Activated naive CD8-positive, alpha-beta T cell treated with anti-CD3 and anti-CD28 coated beads, Interleukin-2, amount 50 U/mL, for 24 hours (primary cell): ENCODE measurements around the gene ZCCHC4.

Experiments used
- ATAC-seq: fragments of 150-1000 bp; cut with Tn5 transposase; one replicate; pipeline ENCODE4 v1.10.0; 2021
- DNase-seq: peaks from one replicate; pipeline ENCODE4 v3.0.0; 2021
- H3K27ac Mint-ChIP-seq: one replicate; pipeline ENCODE4 v1.8.0; 2021; ENCODE audit warnings: mild to moderate bottlenecking, mixed read lengths
- H3K27me3 Mint-ChIP-seq: one replicate; pipeline ENCODE4 v1.8.0; 2021; ENCODE audit warnings: mixed read lengths
- H3K36me3 Mint-ChIP-seq: one replicate; pipeline ENCODE4 v1.8.0; 2021; ENCODE audit warnings: low read depth, mixed read lengths
- H3K4me1 Mint-ChIP-seq: one replicate; pipeline ENCODE4 v1.8.0; 2021; ENCODE audit warnings: mixed read lengths
- H3K4me3 Mint-ChIP-seq: one replicate; pipeline ENCODE4 v1.8.0; 2021; ENCODE audit warnings: mild to moderate bottlenecking, moderate library complexity, mixed read lengths
- H3K9me3 Mint-ChIP-seq: one replicate; pipeline ENCODE4 v1.8.0; 2021; ENCODE audit warnings: mixed read lengths

ZCCHC4 gene

GRCh38 chr4:25377572-25378436, 65.2 kb downstream of the ZCCHC4 start:
- Mint-ChIP-seq H3K27ac (peak overlapping the region; percentile 85), H3K36me3 (peaks cover 13% of the 10 kb centered on the region), H3K27me3 (no peaks in the 10 kb centered on the region), H3K4me3 (no peak overlapping the region), H3K4me1 (peaks cover 8% of the 10 kb centered on the region), H3K9me3 (no peaks in the 10 kb centered on the region)
- ATAC-seq (no peak), DNase-seq (no peak)

- H3K27me3 Mint-ChIP-seq, result no peaks in the 10 kb centered on the region
- H3K4me3 Mint-ChIP-seq, result no peak overlapping the region
- DNase-seq, result no peak
- no peak for ATAC-seq
- no peaks in the 10 kb centered on the region for H3K9me3 Mint-ChIP-seq
- H3K27ac Mint-ChIP-seq, result no peak overlapping the region
- peaks cover 17% of the 10 kb centered on the region for H3K36me3 Mint-ChIP-seq
- peaks cover 8% of the 10 kb centered on the region for H3K4me1 Mint-ChIP-seq
Observed at GRCh38 chr4:25378437-25378743, 65.8 kb downstream of the ZCCHC4 start.

DNA sequence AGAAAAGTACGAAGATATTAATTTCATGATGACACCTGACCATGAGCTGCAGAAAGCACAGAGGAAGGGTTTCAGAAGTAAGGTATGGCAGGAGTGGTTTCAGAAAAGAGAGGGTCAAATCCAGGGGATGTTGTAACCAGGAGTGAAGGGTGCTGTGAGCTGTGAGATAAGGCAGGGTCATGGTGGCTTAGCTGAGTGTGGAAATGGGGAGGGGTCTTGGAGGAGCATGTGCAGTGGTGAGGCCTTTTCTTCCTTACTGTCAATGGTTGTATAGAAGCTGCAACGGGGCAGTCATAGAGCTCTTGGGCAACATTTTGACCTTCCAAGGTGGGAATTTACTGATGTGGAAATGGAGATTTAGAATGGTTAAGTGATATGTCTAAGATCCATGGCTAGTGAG, 67.0 kb downstream of the ZCCHC4 start:
- no peak overlapping the region for H3K4me3 Mint-ChIP-seq
- no peak for DNase-seq
- no peaks in the 10 kb centered on the region for H3K9me3 Mint-ChIP-seq
- ATAC-seq, result no peak
- peaks cover 8% of the 10 kb centered on the region for H3K4me1 Mint-ChIP-seq
- H3K36me3 Mint-ChIP-seq, result peaks cover 26% of the 10 kb centered on the region
- no peak overlapping the region for H3K27ac Mint-ChIP-seq
- no peaks in the 10 kb centered on the region for H3K27me3 Mint-ChIP-seq

GRCh38 chr4:25383647-25384046, 71.1 kb downstream of the ZCCHC4 start:
- Mint-ChIP-seq H3K27me3 (no peaks in the 10 kb centered on the region), H3K4me3 (no peak overlapping the region), H3K4me1 (no peaks in the 10 kb centered on the region), H3K9me3 (no peaks in the 10 kb centered on the region), H3K36me3 (peaks cover 42% of the 10 kb centered on the region), H3K27ac (no peak overlapping the region)
- ATAC-seq (no peak), DNase-seq (no peak)

GRCh38 chr4:25386926-25387325, 74.4 kb downstream of the ZCCHC4 start:
- no peak for ATAC-seq
- Mint-ChIP-seq H3K4me3 (no peak overlapping the region), H3K9me3 (no peaks in the 10 kb centered on the region), H3K27ac (no peak overlapping the region), H3K36me3 (peaks cover 45% of the 10 kb centered on the region), H3K27me3 (no peaks in the 10 kb centered on the region), H3K4me1 (no peaks in the 10 kb centered on the region)
- no peak for DNase-seq

- H3K4me3 Mint-ChIP-seq, result no peak overlapping the region
- DNase-seq (no peak), ATAC-seq (no peak)
- no peaks in the 10 kb centered on the region for H3K27me3 Mint-ChIP-seq
- no peak overlapping the region for H3K27ac Mint-ChIP-seq
- H3K9me3 Mint-ChIP-seq, result peaks cover 7% of the 10 kb centered on the region
- no peaks in the 10 kb centered on the region for H3K4me1 Mint-ChIP-seq
- H3K36me3 Mint-ChIP-seq, result peaks cover 71% of the 10 kb centered on the region
Observed at GRCh38 chr4:25397305-25397704, 84.7 kb downstream of the ZCCHC4 start.

GRCh38 chr4:25399510-25399909, 86.9 kb downstream of the ZCCHC4 start:
- peaks cover 67% of the 10 kb centered on the region for H3K36me3 Mint-ChIP-seq
- peaks cover 7% of the 10 kb centered on the region for H3K9me3 Mint-ChIP-seq
- no peaks in the 10 kb centered on the region for H3K4me1 Mint-ChIP-seq
- no peak for ATAC-seq
- no peaks in the 10 kb centered on the region for H3K27me3 Mint-ChIP-seq
- no peak overlapping the region for H3K27ac Mint-ChIP-seq
- no peak for DNase-seq
- no peak overlapping the region for H3K4me3 Mint-ChIP-seq

GRCh38 chr4:25401066-25401465, 88.5 kb downstream of the ZCCHC4 start:
- Mint-ChIP-seq H3K36me3 (peaks cover 60% of the 10 kb centered on the region), H3K4me3 (no peak overlapping the region), H3K4me1 (no peaks in the 10 kb centered on the region), H3K9me3 (peaks cover 7% of the 10 kb centered on the region), H3K27me3 (no peaks in the 10 kb centered on the region), H3K27ac (no peak overlapping the region)
- no peak for DNase-seq
- no peak for ATAC-seq

DNA sequence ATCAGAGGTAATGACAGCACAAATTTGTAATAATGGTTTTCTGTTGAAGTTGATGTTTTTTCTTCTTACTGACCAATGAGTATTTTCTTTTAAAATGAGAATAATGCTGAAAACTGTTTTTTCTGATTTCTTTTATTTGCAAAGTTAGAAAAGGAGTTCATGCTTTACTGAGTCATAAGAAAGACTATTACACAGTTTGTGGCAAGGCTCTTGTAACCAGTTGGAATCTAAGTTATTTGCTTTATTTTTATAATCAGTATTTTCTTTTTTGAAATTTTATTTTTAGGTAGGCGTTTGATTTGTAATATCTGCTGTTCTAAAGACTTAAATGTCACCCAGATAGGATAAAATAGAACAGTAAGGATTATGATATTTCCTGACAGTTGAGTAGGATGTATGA, 89.9 kb downstream of the ZCCHC4 start:
- Mint-ChIP-seq H3K9me3 (no peaks in the 10 kb centered on the region), H3K36me3 (peaks cover 51% of the 10 kb centered on the region), H3K27ac (no peak overlapping the region), H3K4me1 (no peaks in the 10 kb centered on the region), H3K27me3 (no peaks in the 10 kb centered on the region), H3K4me3 (no peak overlapping the region)
- DNase-seq (no peak), ATAC-seq (no peak)

DNA sequence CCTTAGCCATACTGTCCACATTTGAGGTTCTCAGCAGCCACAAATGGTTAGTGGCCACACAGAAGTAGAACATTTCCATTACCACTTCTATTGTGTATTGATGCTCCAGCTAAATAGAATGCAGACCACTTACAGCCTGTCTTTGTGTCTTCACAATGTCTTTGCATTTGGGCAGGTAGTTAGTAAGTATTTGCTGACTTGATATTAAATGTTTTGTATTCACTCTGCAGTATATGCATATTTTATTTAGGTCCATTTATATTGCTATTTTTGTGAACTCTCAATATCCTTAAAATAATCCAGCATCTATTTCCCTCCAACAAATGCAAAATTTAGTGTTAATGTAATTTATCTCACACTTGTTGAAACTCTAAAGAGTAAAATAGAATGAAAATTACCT, 91.1 kb downstream of the ZCCHC4 start:
- Mint-ChIP-seq H3K4me1 (no peaks in the 10 kb centered on the region), H3K27me3 (no peaks in the 10 kb centered on the region), H3K36me3 (peaks cover 47% of the 10 kb centered on the region), H3K27ac (no peak overlapping the region), H3K4me3 (no peak overlapping the region), H3K9me3 (no peaks in the 10 kb centered on the region)
- DNase-seq, result no peak
- no peak for ATAC-seq

- peaks cover 45% of the 10 kb centered on the region for H3K36me3 Mint-ChIP-seq
Observed at GRCh38 chr4:25405453-25405852, 92.9 kb downstream of the ZCCHC4 start.

GRCh38 chr4:25406081-25406692, 93.6 kb downstream of the ZCCHC4 start:
- Mint-ChIP-seq H3K27me3 (no peaks in the 10 kb centered on the region), H3K9me3 (no peaks in the 10 kb centered on the region), H3K4me3 (no peak overlapping the region), H3K36me3 (peaks cover 50% of the 10 kb centered on the region), H3K27ac (no peak overlapping the region), H3K4me1 (no peaks in the 10 kb centered on the region)
- ATAC-seq (no peak), DNase-seq (no peak)

More at GRCh38 chr4:25405453-25405852, 92.9 kb downstream of the ZCCHC4 start:
- DNase-seq (no peak), ATAC-seq (no peak)
- H3K4me3 Mint-ChIP-seq, result no peak overlapping the region
- no peaks in the 10 kb centered on the region for H3K27me3 Mint-ChIP-seq
- H3K27ac Mint-ChIP-seq, result no peak overlapping the region
- H3K9me3 Mint-ChIP-seq, result no peaks in the 10 kb centered on the region
- H3K4me1 Mint-ChIP-seq, result no peaks in the 10 kb centered on the region

DNA sequence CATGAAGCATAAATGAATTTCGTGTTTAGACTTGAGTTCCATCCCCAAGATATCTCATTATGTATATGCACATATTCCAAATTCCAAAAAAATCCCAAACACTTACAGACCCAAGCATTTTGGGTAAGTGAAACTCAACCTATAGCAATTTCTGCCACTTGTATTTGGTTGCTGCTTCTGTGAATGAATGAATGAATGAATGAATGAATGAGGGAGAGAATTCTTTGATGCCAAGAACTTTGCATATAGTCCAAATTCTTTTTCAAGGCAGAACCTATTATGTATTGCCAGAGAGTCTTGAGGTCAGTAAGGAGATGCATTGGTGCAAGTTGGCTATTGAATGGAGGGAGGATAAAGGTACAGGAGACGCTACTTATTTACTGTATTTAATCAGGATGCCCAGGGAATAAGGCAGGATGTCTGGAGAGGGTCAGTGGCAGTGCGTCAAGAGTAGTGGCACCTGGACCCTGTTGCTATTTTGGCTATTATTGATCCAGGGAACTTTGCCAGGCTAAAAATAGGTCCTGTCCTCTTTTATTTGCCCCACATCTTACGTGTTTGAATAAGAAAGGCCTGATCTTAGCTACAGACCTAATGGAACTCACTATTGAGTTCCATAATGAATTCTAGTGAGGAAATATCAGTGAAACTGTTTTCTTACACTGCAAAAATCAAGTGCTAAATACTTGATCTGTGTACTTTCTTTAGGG, 98.4 kb downstream of the ZCCHC4 start:
- no peaks in the 10 kb centered on the region for H3K4me1 Mint-ChIP-seq
- H3K36me3 Mint-ChIP-seq, result peaks cover 54% of the 10 kb centered on the region
- H3K4me3 Mint-ChIP-seq, result no peak overlapping the region
- ATAC-seq (no peak), DNase-seq (no peak)
- H3K27ac Mint-ChIP-seq, result no peak overlapping the region
- H3K27me3 Mint-ChIP-seq, result no peaks in the 10 kb centered on the region
- H3K9me3 Mint-ChIP-seq, result no peaks in the 10 kb centered on the region

GRCh38 chr4:25413261-25413660, 100.7 kb downstream of the ZCCHC4 start:
- Mint-ChIP-seq H3K27me3 (no peaks in the 10 kb centered on the region), H3K27ac (no peak overlapping the region), H3K4me3 (no peak overlapping the region), H3K36me3 (peaks cover 48% of the 10 kb centered on the region), H3K4me1 (no peaks in the 10 kb centered on the region), H3K9me3 (no peaks in the 10 kb centered on the region)
- ATAC-seq, result no peak
- DNase-seq, result no peak

- Mint-ChIP-seq H3K4me1 (no peaks in the 10 kb centered on the region), H3K9me3 (no peaks in the 10 kb centered on the region), H3K27ac (no peak overlapping the region), H3K4me3 (no peak overlapping the region), H3K36me3 (peaks cover 31% of the 10 kb centered on the region), H3K27me3 (no peaks in the 10 kb centered on the region)
- no peak for ATAC-seq
- no peak for DNase-seq
Observed at GRCh38 chr4:25417014-25417413, 104.4 kb downstream of the ZCCHC4 start.
